ENCODE data around the gene ANTXR1.

The ANTXR1 gene

GRCh38 chr2:69291004-69291650 lies 278.1 kb downstream of the ANTXR1 start:
- DNase-seq: no peak

DNA sequence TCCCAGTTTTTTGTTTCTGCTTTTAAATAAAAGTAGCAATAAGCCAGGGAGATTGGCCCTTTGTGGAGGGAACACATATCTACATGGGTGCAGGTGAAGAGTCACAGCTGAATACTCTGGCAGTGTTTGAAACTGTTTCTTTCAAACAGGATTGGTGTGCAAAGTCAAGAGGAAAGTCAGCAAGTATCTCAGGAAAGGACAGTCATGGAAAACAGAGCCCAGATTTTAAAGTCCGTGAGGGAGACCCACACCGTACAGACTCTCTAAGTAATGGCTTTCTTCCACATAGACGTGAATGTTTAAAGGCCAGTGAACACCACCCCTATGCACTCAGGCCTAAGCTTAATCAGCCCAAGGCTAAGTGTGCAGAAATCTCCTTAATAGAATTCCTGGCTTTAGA lies 278.7 kb downstream of the ANTXR1 start:
- no peak for DNase-seq

GRCh38 chr2:69292256-69292655 lies 279.3 kb downstream of the ANTXR1 start:
- DNase-seq: no peak

GRCh38 chr2:69296421-69296820 lies 283.4 kb downstream of the ANTXR1 start:
- no peak for DNase-seq

- DNase-seq: no peak
Measured at GRCh38 chr2:69297216-69297615, 284.2 kb downstream of the ANTXR1 start.

GRCh38 chr2:69298261-69298660 lies 285.3 kb downstream of the ANTXR1 start:
- no peak for DNase-seq

DNA sequence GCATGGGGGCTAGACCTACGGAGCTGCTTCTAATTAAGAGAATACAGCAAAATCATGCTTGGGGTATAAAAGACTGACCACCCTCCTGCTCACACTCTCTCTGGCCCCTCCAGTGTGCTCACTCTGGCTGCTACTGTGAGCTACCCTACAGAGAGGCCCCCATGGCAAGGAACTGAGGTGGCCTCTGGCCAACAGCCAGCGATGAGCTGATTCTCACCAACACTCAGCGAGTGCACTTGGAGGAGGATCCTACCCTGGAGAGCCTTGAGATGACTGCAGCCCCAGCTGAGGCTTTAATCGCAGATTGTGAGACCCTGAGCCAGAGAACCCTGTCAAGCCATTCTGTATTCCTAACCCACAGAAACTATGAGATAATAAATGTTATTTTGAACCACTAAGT lies 285.9 kb downstream of the ANTXR1 start:
- no peak for DNase-seq

Data from NCI-H146 (cell line).